Measurements from ENCODE around the gene ALDH3B1. TPM values are rescaled to one million over a fixed set of nuclear protein-coding genes. Genes with fewer than 3 reads are reported as not detected.

ALDH3B1 gene
- total RNA-seq, 1 donor from 2014 or later: not detected

- intact Hi-C loops (cut with micrococcal nuclease): no loop called here
Measured at GRCh38 chr11:68012044-68012842, 2.1 kb downstream of the ALDH3B1 start.

DNA sequence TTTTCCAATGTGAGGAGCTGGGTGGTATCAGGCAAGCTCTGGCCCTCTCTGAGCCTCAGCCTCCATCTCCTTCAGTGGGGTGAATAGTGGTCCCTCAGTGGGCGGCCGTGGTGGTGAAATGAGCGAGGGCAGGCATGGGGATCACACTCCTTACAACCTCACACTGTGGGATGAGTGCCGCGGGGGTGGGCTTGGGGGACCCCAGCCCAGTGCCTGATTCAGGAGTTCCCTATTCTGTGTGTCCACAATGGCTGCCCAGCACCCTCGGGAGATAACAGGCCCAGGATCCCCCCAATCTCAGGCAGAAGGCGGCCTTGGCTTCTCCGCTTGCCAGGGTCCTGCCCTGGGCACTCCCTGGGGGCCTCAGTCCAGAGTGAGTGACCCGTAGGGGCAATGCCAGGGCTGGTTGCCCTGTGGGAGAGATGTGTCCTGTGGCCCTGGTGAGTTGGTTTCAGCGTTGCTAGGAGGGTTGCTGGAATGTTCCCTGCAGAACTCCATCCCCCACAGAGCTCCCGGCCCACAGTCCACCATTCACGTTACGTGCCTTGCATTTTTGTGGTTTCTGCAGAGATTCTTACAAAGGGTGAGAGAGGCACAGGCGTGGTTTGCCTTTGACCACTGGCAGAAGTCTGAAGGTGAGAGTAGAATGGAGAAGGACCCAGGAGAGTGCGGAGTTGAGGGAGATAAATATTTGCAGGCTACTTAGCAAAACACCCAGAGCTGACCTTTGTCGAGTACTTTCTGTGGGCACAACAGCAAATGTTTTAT lies 2.9 kb downstream of the ALDH3B1 start:
- intact Hi-C loops (cut with micrococcal nuclease): no loop called here

DNA sequence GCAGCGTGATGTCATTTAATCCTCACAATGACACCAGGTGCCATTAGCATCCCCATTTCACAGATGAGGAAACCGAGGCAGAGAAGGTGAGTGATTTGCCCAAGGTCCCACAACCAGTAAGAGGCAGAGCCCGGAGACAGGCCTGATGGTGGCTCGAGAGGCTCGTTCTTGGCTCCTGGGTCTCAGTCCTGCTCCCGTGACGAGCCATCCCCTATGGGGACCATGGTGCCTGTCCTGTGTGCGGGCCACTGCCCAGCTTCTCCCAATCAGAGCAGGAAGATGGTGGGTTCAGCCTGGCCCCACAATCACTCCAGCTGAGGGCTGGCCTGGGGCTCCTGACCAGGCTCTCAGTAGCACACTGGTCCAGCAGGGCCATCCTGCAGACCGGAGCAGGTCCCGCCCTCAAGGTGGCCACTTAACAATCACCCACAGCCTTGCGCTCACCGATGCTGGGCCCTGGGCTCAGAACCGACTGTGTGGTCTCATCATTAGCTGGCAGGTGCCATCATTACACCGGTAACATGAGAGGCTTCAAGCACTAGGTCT lies 3.6 kb downstream of the ALDH3B1 start:
- intact Hi-C loops (cut with micrococcal nuclease): no loop called here

GRCh38 chr11:68014157-68014946 lies 4.2 kb downstream of the ALDH3B1 start:
- intact Hi-C loops (cut with micrococcal nuclease): no loop called here

GRCh38 chr11:68014947-68015447 lies 4.9 kb downstream of the ALDH3B1 start:
- intact Hi-C loops (cut with micrococcal nuclease): no loop called here

DNA sequence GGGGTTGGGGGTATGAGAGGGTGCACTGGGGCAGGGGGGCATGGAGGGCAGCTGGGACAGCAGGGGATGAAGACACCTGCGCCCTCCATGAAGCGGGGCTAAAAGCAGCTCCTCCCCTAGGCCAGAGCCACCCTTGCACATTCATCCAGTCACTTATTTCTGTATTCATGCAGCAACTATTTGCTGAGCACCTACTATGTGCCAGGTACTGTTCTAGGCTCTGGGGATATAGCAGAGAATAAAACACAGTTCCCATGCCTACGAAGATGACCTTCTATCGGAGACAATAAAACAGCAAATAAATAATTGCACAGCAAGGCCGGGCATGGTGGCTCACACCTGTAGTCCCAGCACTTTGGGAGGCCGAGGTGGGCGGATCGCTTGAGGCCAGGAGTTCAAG lies 5.3 kb downstream of the ALDH3B1 start:
- intact Hi-C loops (cut with micrococcal nuclease): no loop called here

GRCh38 chr11:68016161-68016903 lies 6.2 kb downstream of the ALDH3B1 start:
- intact Hi-C loops (cut with micrococcal nuclease): no loop called here

DNA sequence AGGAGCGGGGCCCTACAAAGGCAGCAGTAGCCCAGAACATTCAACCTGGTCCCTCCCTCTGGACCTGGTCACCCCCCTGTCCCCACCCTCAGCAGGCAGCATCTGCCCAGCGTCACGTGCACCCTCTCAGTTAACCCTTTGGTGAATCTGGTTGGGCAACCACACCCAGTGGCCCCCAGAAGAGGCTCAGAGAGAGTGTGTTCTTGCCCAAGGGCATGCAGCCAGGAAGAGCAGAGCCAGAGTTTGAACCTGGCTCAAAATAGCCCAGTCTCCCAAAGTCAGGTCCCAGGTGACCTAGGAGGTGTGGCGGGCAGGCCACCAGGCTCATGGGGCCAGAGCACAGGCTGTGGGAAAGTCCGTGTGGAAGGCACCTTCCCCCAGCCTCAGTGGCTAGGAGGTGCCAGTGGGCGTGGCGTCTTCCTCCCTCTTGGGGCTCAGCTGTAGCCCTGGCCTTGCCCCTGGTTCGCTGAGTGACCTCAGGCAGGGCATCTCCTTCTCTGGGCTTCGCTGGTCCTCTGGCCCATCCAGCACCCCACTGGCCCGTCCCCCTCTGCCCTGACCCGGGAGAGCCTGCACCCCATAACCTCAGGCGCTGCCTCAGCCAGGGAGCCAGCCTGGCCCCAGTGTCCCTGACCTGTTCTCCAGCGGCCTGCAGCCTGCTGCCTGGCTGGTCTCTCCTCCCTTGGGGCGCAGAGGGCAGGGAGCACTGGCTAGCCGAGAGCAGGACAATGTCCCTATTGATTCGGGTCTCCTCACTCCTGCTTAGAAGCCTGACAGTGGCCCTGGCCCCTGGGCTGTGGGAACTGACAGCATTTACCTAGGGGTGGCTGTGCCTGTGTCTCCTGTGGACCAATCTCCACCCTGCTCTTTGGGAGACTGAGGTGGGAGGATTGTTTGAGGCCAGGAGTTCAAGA lies 7.0 kb downstream of the ALDH3B1 start:
- intact Hi-C loops (cut with micrococcal nuclease): no loop called here

- intact Hi-C loops (cut with micrococcal nuclease): no loop called here
Measured at GRCh38 chr11:68017980-68018729, 8.0 kb downstream of the ALDH3B1 start.

DNA sequence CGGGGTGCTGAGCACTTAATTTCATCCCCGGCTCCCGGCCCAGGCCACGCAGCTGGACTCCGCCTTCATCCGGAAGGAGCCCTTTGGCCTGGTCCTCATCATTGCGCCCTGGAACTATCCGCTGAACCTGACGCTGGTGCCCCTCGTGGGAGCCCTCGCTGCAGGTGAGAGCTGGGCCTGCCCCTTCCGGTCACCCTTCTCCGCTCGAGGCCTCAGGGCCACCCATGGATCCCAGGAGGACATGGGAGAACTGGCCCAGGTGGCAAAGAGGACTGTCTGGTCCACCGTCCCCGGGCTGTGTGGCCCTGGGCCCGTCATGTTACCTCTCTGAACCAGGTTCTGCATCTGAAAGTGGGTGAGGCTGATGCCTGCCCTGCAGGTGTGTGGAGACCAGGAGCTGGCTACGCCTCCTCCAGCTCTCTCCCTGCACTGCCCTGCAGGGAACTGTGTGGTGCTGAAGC lies 8.6 kb downstream of the ALDH3B1 start:
- intact Hi-C loops (cut with micrococcal nuclease): no loop called here

DNA sequence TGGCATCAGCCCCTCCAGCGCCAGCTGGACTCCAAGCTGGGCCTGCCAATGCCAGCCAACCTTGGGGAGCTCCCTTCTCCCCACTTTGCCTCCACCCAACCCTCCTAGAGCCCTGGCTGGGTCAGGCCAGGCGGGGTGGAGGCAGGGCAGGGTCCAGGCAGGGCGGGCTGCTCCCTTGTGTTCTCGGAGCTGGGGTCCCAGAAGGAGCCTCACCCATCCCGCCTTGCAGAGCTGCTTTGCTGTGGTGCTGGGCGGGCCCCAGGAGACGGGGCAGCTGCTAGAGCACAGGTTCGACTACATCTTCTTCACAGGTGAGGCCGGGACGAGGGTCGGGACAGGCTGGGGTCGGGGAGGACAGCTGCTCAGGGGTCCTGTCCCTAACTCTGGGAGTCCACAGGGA lies 9.4 kb downstream of the ALDH3B1 start:
- intact Hi-C loops (cut with micrococcal nuclease): no loop called here

- intact Hi-C loops (cut with micrococcal nuclease): no loop called here
Measured at GRCh38 chr11:68020575-68020974, 10.4 kb downstream of the ALDH3B1 start.

DNA sequence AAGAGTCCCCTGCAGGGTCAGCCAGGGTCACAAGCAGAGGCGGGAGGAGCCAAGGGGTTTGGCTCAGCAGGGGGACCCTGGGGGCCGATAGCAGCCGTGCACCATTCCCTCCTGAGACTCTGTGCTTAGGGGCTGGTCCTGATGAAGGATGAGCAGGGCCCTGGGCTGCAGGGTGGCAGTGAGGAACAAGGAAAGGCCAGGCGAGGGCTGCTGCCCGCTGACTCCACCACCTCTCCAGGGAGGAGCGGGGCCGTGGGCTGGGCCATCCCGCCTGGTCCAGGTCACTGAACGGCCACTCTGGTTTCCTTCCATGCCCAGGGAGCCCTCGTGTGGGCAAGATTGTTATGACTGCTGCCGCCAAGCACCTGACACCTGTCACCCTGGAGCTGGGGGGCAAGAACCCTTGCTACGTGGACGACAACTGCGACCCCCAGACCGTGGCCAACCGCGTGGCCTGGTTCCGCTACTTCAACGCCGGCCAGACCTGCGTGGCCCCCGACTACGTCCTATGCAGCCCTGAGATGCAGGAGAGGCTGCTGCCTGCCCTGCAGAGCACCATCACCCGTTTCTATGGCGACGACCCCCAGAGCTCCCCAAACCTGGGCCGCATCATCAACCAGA lies 11.2 kb downstream of the ALDH3B1 start:
- intact Hi-C loops (cut with micrococcal nuclease): no loop called here

- intact Hi-C loops (cut with micrococcal nuclease): no loop called here
Measured at GRCh38 chr11:68022531-68022930, 12.4 kb downstream of the ALDH3B1 start.

- intact Hi-C loops (cut with micrococcal nuclease): no loop called here
Measured at GRCh38 chr11:68024508-68024907, 14.4 kb downstream of the ALDH3B1 start.

DNA sequence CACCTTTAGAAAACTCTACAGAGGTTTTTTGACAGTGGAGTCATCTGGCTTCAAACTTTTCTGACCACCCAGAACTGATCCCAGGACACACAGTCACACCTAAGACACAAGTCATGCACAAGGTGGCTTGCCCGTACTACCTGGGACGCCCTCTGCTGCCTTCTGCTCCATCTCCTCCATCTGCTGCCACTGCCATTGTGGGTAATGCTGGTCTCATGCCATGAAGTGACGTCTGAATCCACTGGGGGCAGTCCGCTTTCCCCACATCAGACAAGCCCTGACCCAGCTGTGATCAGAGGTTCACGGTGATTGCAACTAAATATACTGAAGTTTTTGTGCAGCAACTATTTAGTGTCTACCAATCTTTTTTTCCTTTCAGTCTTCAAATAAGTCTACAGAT lies 14.9 kb downstream of the ALDH3B1 start:
- intact Hi-C loops (cut with micrococcal nuclease): no loop called here

- intact Hi-C loops (cut with micrococcal nuclease): no loop called here
Measured at GRCh38 chr11:68026391-68027105, 16.4 kb downstream of the ALDH3B1 start.

GRCh38 chr11:68027667-68028066 lies 17.5 kb downstream of the ALDH3B1 start:
- intact Hi-C loops (cut with micrococcal nuclease): no loop called here

Data from T-helper 1 cell treated with Interleukin-12 subunit alpha and Interleukin-12 subunit beta and Interleukin-4 antibody, amounts not matched to agents 30 ng/mL and 1 ng/mL, for 36 hours (primary cell).